Lung (tissue), 12 donors: ENCODE results near the gene SLC37A1. TPM values are rescaled to one million over a fixed set of nuclear protein-coding genes. Genes with fewer than 3 reads are reported as not detected.

ENCODE experiments used
- ATAC-seq: fragments of 200-7000 bp; cut with Tn5 transposase; one replicate; pipeline ENCODE4 v1.9.1; 2020; ENCODE audit warnings: moderate number of reproducible peaks; ENCODE audit not compliant: insufficient read depth, low FRiP score
- DNase-seq, 3 donors: peaks; one replicate each; pipeline ENCODE4 v3.0.0-alpha.2; 2013 to 2017
- H3K27ac ChIP-seq, 2 donors: one replicate each; pipeline ENCODE4 v1.5.1; 2013; ENCODE audit warnings: mild to moderate bottlenecking in 2 of 2, moderate library complexity in 2 of 2, control low read depth in 1 of 2, inconsistent platforms in 1 of 2, low read depth in 1 of 2, low read length in 1 of 2
- H3K27me3 ChIP-seq, 3 donors: one replicate each; pipeline ENCODE4 v1.5.1; 2013; ENCODE audit warnings: low read length in 2 of 3; ENCODE audit not compliant: control insufficient read depth in 3 of 3, insufficient read depth in 3 of 3
- H3K36me3 ChIP-seq, 4 donors: one replicate each; pipeline ENCODE4 v1.5.1; 2013; ENCODE audit warnings: low read length in 4 of 4, mild to moderate bottlenecking in 1 of 4, moderate library complexity in 1 of 4; ENCODE audit not compliant: control insufficient read depth in 4 of 4, insufficient read depth in 4 of 4
- H3K4me1 ChIP-seq, 5 donors: one replicate each; pipeline ENCODE4 v1.5.1; 2013; ENCODE audit warnings: low read length in 5 of 5, mild to moderate bottlenecking in 2 of 5, moderate library complexity in 1 of 5; ENCODE audit not compliant: control insufficient read depth in 5 of 5, insufficient read depth in 5 of 5
- H3K4me3 ChIP-seq: one replicate; pipeline ENCODE4 v1.5.1; 2013; ENCODE audit warnings: mild to moderate bottlenecking, control low read depth, moderate library complexity
- H3K9ac ChIP-seq, 2 donors: one replicate each; pipeline ENCODE4 v1.5.1; 2013; ENCODE audit warnings: low read length in 2 of 2, control low read depth in 1 of 2; ENCODE audit not compliant: insufficient read depth in 1 of 2
- H3K9me3 ChIP-seq, 4 donors: one replicate each; pipeline ENCODE4 v1.5.1; 2013; ENCODE audit warnings: low read length in 3 of 4, mild to moderate bottlenecking in 1 of 4, moderate library complexity in 1 of 4; ENCODE audit not compliant: control insufficient read depth in 4 of 4, insufficient read depth in 3 of 4
- WGBS, 2 donors: extraction: QIAGEN DNeasy Blood & Tissue Kit; methylation state at CpG; one replicate each; pipeline ENCODE4 v1.1.7; 2013; 5-methylcytosine and 5-hydroxymethylcytosine counted together
- polyA plus RNA-seq, 2 donors: library from polyadenylated mRNA; stranded (reverse); fragments of 200-250 nt; gene quantifications; one replicate each; pipeline ENCODE4 v1.2.1, GENCODE V29; 2013
- total RNA-seq, 2 donors: library from RNA; depleted of rRNA in 1 of 2; stranded (reverse); fragments of >200 nt in 1 of 2; gene quantifications; one replicate each; pipeline ENCODE4 v1.2.1, GENCODE V29; 2014 to 2021
- TF ChIP-seq, protein P1 (sequence below): IDR thresholded peaks from 2 replicates; pipeline ENCODE4 v1.5.1; 2012; ENCODE audit warnings: mild to moderate bottlenecking; ENCODE audit errors: control extremely low read depth, extremely low read depth
- donor health status: control.
- donor health status: control.
- donor health status: Bipolar disorder and iron deficiency.
- donor health status: healthy.
- donor health status: DM: yes; HTN: yes; CAD: no.

SLC37A1 gene
- total and polyA plus RNA-seq, 4 donors: 13.3 to 29.5 (median 19.6) TPM

DNA sequence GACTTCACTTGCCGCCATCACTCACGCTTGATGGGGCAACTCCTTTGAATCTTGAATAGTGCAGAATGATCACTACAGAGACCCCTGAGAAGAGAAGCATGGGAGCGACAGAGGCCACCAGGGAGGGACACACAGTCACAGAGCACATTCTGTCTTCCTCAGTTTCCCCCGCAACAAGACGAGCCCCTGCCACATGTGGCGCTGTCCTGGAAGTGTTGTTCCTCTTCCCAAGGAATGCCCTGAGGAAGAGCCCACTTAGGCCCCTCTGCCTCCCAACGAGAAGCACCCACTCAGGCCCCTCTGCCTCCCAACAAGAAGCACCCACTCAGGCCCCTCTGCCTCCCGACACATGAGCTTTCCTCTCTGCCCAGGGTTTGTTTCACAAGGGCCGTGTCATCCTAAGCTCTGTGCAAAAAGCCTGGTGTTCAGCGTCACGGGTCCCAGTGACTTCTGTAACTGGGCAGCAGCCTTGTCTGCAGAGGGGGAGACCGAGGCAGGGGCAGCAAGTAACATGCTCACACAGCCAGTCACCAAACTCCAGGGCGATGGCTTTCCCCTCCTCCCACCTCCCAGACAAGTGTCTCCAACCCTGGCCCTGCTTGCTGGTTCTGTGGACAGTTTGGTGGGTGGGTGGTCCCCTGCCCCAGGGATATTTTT, 19.8 kb downstream of the SLC37A1 start:
- 91 to 94% methylated on average over 13 of the region's 13 CpGs for WGBS, 2 donors
- TF ChIP-seq, protein P1, sequence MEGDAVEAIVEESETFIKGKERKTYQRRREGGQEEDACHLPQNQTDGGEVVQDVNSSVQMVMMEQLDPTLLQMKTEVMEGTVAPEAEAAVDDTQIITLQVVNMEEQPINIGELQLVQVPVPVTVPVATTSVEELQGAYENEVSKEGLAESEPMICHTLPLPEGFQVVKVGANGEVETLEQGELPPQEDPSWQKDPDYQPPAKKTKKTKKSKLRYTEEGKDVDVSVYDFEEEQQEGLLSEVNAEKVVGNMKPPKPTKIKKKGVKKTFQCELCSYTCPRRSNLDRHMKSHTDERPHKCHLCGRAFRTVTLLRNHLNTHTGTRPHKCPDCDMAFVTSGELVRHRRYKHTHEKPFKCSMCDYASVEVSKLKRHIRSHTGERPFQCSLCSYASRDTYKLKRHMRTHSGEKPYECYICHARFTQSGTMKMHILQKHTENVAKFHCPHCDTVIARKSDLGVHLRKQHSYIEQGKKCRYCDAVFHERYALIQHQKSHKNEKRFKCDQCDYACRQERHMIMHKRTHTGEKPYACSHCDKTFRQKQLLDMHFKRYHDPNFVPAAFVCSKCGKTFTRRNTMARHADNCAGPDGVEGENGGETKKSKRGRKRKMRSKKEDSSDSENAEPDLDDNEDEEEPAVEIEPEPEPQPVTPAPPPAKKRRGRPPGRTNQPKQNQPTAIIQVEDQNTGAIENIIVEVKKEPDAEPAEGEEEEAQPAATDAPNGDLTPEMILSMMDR: no peak
- H3K27me3 ChIP-seq: no peaks in the 10 kb centered on the region
- no peak for ATAC-seq
- H3K9me3 ChIP-seq: no peaks in the 10 kb centered on the region
- no peak overlapping the region for H3K9ac ChIP-seq
- no peak for DNase-seq
- H3K4me1 ChIP-seq: peaks cover 0 to 18% (median 9%) of the 10 kb centered on the region in 5 donors
- peaks cover 0 to 14% (median 0%) of the 10 kb centered on the region in 4 donors for H3K36me3 ChIP-seq
- no peak overlapping the region for H3K4me3 ChIP-seq
- peak overlapping the region in 1 of 2 donors; percentile 9 for H3K27ac ChIP-seq

DNA sequence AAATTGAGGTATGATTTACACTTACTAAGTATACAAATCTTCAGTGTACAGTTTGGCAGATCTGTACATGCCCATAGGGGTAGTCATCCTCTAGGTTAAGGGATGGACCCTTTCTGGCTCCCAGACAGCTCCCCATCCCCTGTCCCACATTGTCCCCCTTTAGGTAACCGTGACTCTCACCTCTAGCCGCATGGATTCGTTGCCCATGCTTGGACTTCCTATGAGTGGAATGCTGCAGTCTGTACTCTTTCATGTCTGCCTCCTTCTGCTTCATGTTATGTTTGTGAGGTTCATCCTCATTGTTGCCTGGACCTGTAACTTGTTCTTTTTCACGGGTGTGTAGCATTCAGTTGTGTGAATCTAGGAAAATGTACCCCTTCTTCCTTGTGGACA, 20.3 kb downstream of the SLC37A1 start:
- Histone ChIP-seq H3K36me3 (peaks cover 0 to 16% (median 0%) of the 10 kb centered on the region in 4 donors), H3K4me3 (no peak overlapping the region), H3K4me1 (peaks cover 0 to 18% (median 9%) of the 10 kb centered on the region in 5 donors), H3K9ac (no peak overlapping the region), H3K27ac (no peak overlapping the region), H3K9me3 (no peaks in the 10 kb centered on the region), H3K27me3 (no peaks in the 10 kb centered on the region)
- TF ChIP-seq, protein P1: no peak
- no peak for DNase-seq
- no peak for ATAC-seq
- WGBS, 2 donors: 85 to 86% methylated on average over 4 of the region's 4 CpGs

DNA sequence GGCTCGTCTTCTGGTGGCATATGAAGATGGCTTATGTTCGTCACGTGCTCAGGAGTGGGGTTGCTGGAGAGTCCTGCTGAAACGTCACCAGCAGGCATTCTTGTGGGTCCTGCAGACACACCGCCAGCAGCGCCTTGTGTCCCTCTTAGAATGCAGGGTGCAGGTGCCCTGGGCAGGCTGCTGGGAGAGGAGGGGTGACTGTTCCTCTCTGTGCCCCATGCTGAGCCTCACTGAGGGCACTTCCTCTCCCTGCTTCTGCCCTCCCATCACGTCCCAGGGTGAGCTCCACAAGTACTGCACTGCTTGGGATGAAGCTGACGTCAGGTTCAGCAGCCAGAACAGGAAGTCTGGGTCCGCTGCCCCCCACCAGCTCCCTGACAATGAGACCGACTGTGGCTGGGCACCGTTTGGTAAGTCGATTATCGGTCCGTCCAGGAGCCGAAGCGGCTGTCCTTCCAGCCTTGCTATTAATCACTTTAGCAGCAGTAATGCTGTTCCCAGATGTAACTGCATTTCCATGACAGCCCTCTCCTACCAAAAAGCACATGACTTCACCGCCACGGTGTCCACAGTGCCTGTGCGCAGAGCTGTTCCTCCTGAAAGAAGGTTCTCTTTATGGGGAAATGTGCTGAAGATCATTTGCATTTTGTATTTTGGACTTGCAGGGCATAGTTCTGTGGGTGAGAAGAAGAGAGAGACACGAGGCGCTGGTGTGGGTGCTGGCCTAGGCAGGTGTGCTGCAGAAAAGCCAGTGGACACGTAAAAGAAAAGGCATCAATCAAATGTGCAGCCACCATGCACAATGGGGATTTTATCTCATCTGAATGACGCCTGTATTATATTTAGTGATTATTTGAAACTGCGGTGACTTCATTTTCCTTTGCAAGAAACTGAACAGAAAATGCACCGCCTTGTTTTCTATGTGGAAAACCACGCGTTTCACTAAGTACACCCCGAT, 21.0 kb downstream of the SLC37A1 start:
- H3K27me3 ChIP-seq: no peaks in the 10 kb centered on the region
- peaks cover 0 to 18% (median 0%) of the 10 kb centered on the region in 4 donors for H3K36me3 ChIP-seq
- 50 to 77% methylated on average over 28 of the region's 28 CpGs for WGBS, 2 donors
- no peak overlapping the region for H3K9ac ChIP-seq
- H3K4me1 ChIP-seq: peaks cover 0 to 18% (median 9%) of the 10 kb centered on the region in 5 donors
- TF ChIP-seq, protein P1: no peak
- DNase-seq (no peak), ATAC-seq (no peak)
- H3K9me3 ChIP-seq: no peaks in the 10 kb centered on the region
- H3K4me3 ChIP-seq: no peak overlapping the region
- no peak overlapping the region for H3K27ac ChIP-seq
